Heart left ventricle (tissue), 16 donors: ENCODE results near the gene NCOA3. TPM values are rescaled to one million over a fixed set of nuclear protein-coding genes. Genes with fewer than 3 reads are reported as not detected.

Experiments used
- ATAC-seq, 4 donors: fragments of 200-7000 bp; cut with Tn5 transposase; one replicate each; pipeline ENCODE4 v1.9.1; 2020 to 2022; ENCODE audit warnings: moderate library complexity in 4 of 4, mild to moderate bottlenecking in 3 of 4, moderate number of reproducible peaks in 1 of 4
- DNase-seq, 5 donors: peaks; one replicate each; pipeline ENCODE4 v3.0.0-alpha.2; 2020
- H3K27ac ChIP-seq, 12 donors: fragments of 200-600 bp; sonication (generic) in 4 of 12; one replicate each; pipeline versions ENCODE4 v1.5.0 to v1.8.0; 2016 to 2022; ENCODE audit warnings: mild to moderate bottlenecking in 2 of 12
- H3K27me3 ChIP-seq, 9 donors: fragments of 200-600 bp; sonication (generic) in 2 of 9; one replicate each; pipeline versions ENCODE4 v1.5.1 to v1.8.0; 2016 to 2022; ENCODE audit warnings: mild to moderate bottlenecking in 3 of 9
- H3K36me3 ChIP-seq, 9 donors: fragments of 200-600 bp; sonication (generic) in 2 of 9; one replicate each; pipeline versions ENCODE4 v1.5.0 to v1.8.0; 2018 to 2022; ENCODE audit warnings: mild to moderate bottlenecking in 2 of 9
- H3K4me1 ChIP-seq, 12 donors: fragments of 200-600 bp; sonication (generic) in 4 of 12; one replicate each; pipeline versions ENCODE4 v1.5.0 to v1.8.0; 2016 to 2022; ENCODE audit warnings: mild to moderate bottlenecking in 3 of 12
- H3K4me3 ChIP-seq, 12 donors: fragments of 200-600 bp; sonication (generic) in 4 of 12; one replicate each; pipeline versions ENCODE4 v1.5.0 to v1.8.0; 2017 to 2022; ENCODE audit warnings: mild to moderate bottlenecking in 9 of 12, moderate library complexity in 4 of 12
- H3K9me3 ChIP-seq, 12 donors: fragments of 200-600 bp; sonication (generic) in 4 of 12; one replicate each; pipeline versions ENCODE4 v1.5.0 to v1.8.0; 2016 to 2022; ENCODE audit warnings: mild to moderate bottlenecking in 1 of 12
- POLR2A ChIP-seq, 2 donors: fragments of 450-650 bp; IDR thresholded peaks; one replicate each; pipeline ENCODE4 v1.6.1; 2017; ENCODE audit warnings: antibody characterized with exemption in 2 of 2, mild to moderate bottlenecking in 2 of 2, moderate library complexity in 2 of 2
- WGBS, 4 donors: extraction: QIAGEN DNeasy Blood & Tissue Kit in 2 of 4; methylation state at CpG; one replicate each; pipeline versions ENCODE4 v1.1.5 to v1.1.7; 2013 to 2018; 5-methylcytosine and 5-hydroxymethylcytosine counted together
- intact Hi-C, 10 donors: fragments of 100-400 bp; cut with DNase I; formaldehyde crosslinking; loops; one replicate each; pipeline versions ENCODE4 v1.11.1 to v1.14.2; 2022
- polyA plus RNA-seq, 2 donors: library from polyadenylated mRNA; stranded (reverse); fragments of 200-250 nt; gene quantifications; one replicate each; pipeline ENCODE4 v1.2.3, GENCODE V29; 2013
- total RNA-seq, 9 donors: library from RNA; depleted of rRNA in 2 of 9; stranded (reverse); fragments of >200 nt in 2 of 9; fragmentation: NEBNext Ultra II Directional in 3 of 9; extraction: Animal tissue kit (Norgen Biotek cat#: 25700) in 3 of 9; gene quantifications; one replicate each; pipeline versions ENCODE4 v1.1.0 to v1.2.4, GENCODE V29; 2016 to 2023
- TF ChIP-seq, protein P1 (sequence below), 12 donors: fragments of 200-600 bp; sonication (generic) in 4 of 12; IDR thresholded peaks; one replicate each; pipeline versions ENCODE4 v1.5.0 to v1.8.0; 2018 to 2022; ENCODE audit warnings: antibody characterized with exemption in 12 of 12, mild to moderate bottlenecking in 5 of 12
- donor health status: ischemic (EF 13 %, LVEDD 7.1; RV severe dilation, severe dysfunction).
- donor health status: healthy with polysubstance abuse.
- donor health status: DM: no; HTN: yes; CAD: no.
- donor health status: DM: no; HTN: no; CAD: no.
- donor health status: ischemic (EF 25% LVEDD 6.9; RV normal size, moderate dysfunction).
- donor health status: ischemic (EF 25% LVEDD 5.7; RV mildly dilated, moderate dysfunction).
- donor health status: healthy.
- donor health status: DM: yes; HTN: yes; CAD: no.
- donor health status: ischemic (EF 35%, LVEDD 5.7; RV mildly dilated, moderate dysfunction).
- donor health status: nonischemic (EF 11% LVEDD 7.7; RV severe dilation, severe dysfunction).
- donor health status: DM: yes; HTN: yes; CAD: no.
- donor health status: PGD.
- donor health status: ischemic (EF 29% LVEDD 5.4; RV normal size, mild dysfunction).
- donor health status: nonischemic (EF 23%, LVEDD 6.1; RV moderate dilation, normal function).

Gene NCOA3
- total and polyA plus RNA-seq, 11 donors = 6.7 to 39.3 (median 25.3) TPM

- Histone ChIP-seq H3K27ac (no peak overlapping the region), H3K4me1 (peaks cover 0 to 6% (median 0%) of the 10 kb centered on the region in 12 donors), H3K4me3 (no peak overlapping the region), H3K27me3 (no peaks in the 10 kb centered on the region), H3K36me3 (peaks cover 0 to 34% (median 12%) of the 10 kb centered on the region in 9 donors), H3K9me3 (no peaks in the 10 kb centered on the region)
- DNase-seq (no peak), ATAC-seq (no peak)
- TF ChIP-seq, protein P1, sequence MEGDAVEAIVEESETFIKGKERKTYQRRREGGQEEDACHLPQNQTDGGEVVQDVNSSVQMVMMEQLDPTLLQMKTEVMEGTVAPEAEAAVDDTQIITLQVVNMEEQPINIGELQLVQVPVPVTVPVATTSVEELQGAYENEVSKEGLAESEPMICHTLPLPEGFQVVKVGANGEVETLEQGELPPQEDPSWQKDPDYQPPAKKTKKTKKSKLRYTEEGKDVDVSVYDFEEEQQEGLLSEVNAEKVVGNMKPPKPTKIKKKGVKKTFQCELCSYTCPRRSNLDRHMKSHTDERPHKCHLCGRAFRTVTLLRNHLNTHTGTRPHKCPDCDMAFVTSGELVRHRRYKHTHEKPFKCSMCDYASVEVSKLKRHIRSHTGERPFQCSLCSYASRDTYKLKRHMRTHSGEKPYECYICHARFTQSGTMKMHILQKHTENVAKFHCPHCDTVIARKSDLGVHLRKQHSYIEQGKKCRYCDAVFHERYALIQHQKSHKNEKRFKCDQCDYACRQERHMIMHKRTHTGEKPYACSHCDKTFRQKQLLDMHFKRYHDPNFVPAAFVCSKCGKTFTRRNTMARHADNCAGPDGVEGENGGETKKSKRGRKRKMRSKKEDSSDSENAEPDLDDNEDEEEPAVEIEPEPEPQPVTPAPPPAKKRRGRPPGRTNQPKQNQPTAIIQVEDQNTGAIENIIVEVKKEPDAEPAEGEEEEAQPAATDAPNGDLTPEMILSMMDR (IDR thresholded peaks at IDR 0.05) = no peak
- no peak for TF ChIP-seq POLR2A (IDR thresholded peaks at IDR 0.05)
- 89 to 96% (median 93%) methylated on average over 16 of the region's 16 CpGs for WGBS, 4 donors
- intact Hi-C loops = loop anchor here in 8 of 10 donors (5.0 to 10.0 kb wide), 5 partner anchors 52 to 947 kb away; partner anchors contain the start of gene SULF2 (in 2 of the 8)
Measured at GRCh38 chr20:47675190-47676142, 173.8 kb downstream of the NCOA3 start.

DNA sequence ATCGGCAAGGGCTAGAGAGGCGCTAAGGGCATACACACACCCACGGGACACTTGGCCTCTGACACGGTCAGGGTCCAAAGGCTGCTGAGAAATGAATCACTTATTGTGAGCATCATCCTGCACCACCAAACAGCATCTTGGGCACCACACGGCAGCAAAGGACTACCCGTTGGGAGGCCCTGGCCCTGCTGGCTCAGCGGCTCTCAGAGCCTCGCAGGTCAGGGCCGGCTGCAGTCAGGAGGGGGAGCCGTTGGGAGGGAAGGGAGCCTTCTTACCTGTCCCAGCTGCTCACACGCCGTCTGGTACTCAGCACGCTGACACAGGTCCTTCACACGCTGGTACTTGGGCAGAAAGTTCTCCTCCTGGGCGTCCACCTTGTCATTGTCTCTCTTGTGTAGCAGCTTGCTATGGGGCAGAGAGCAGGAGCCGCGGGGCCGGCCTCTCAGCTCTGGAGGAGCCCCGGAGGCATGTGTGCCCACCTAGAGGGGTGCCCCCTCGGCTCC lies 174.6 kb downstream of the NCOA3 start:
- Histone ChIP-seq H3K36me3 (peaks cover 0 to 34% (median 12%) of the 10 kb centered on the region in 9 donors), H3K27me3 (no peaks in the 10 kb centered on the region), H3K9me3 (no peaks in the 10 kb centered on the region), H3K4me3 (no peak overlapping the region), H3K4me1 (peaks cover 0 to 10% (median under 1%) of the 10 kb centered on the region in 12 donors), H3K27ac (no peak overlapping the region)
- 87 to 91% (median 90%) methylated on average over 20 of the region's 20 CpGs for WGBS, 4 donors
- no peak for ATAC-seq
- intact Hi-C loops = loop anchor here in 8 of 10 donors (5.0 to 10.0 kb wide), 5 partner anchors 51 to 946 kb away; partner anchors contain the start of gene SULF2 (in 2 of the 8)
- DNase-seq = no peak
- TF ChIP-seq POLR2A (IDR thresholded peaks at IDR 0.05) = no peak
- TF ChIP-seq, protein P1 (IDR thresholded peaks at IDR 0.05) = no peak

GRCh38 chr20:47676912-47677634 lies 175.4 kb downstream of the NCOA3 start:
- peaks cover 0 to 18% (median 8%) of the 10 kb centered on the region in 12 donors for H3K4me1 ChIP-seq
- ATAC-seq = no peak
- no peak overlapping the region for H3K4me3 ChIP-seq
- TF ChIP-seq POLR2A (IDR thresholded peaks at IDR 0.05) = no peak
- TF ChIP-seq, protein P1 (IDR thresholded peaks at IDR 0.05) = no peak
- no peak for DNase-seq
- no peaks in the 10 kb centered on the region for H3K27me3 ChIP-seq
- no peaks in the 10 kb centered on the region for H3K9me3 ChIP-seq
- H3K27ac ChIP-seq = no peak overlapping the region
- 77 to 88% (median 81%) methylated on average over 16 to 18 of the region's 18 CpGs for WGBS, 4 donors
- intact Hi-C loops = loop anchor here in 8 of 10 donors (5.0 to 10.0 kb wide), 5 partner anchors 50 to 945 kb away; partner anchors contain the start of gene SULF2 (in 2 of the 8)
- H3K36me3 ChIP-seq = peaks cover 0 to 34% (median 12%) of the 10 kb centered on the region in 9 donors
